H1 (cell line): ENCODE data around the gene TMEM258. TPM values are rescaled to one million over a fixed set of nuclear protein-coding genes. Genes with fewer than 3 reads are reported as not detected.

Experiments used
- CEBPB ChIP-seq: IDR thresholded peaks from 2 replicates; pipeline ENCODE4 v1.6.1; 2012; ENCODE audit warnings: low read depth, low read length
- GABPA ChIP-seq: IDR thresholded peaks from 2 replicates; pipeline ENCODE4 v1.6.1; 2011; ENCODE audit warnings: mild to moderate bottlenecking, low read length, moderate library complexity, borderline replicate concordance; ENCODE audit not compliant: insufficient read depth
- MAFK ChIP-seq: IDR thresholded peaks from 2 replicates; pipeline ENCODE4 v1.6.1; 2012; ENCODE audit warnings: low read depth, mild to moderate bottlenecking, improper control_type of control experiment, low read length
- RXRA ChIP-seq: IDR thresholded peaks from 2 replicates; pipeline ENCODE4 v1.6.1; 2011; ENCODE audit warnings: low read depth, mild to moderate bottlenecking, low read length, moderate library complexity; ENCODE audit not compliant: insufficient read depth
- SP1 ChIP-seq: IDR thresholded peaks from 2 replicates; pipeline ENCODE4 v1.6.1; 2011; ENCODE audit warnings: low read depth, low read length
- polyA plus RNA-seq, 7 experiments: library from polyadenylated mRNA; depleted of rRNA in 3 of 7; stranded (reverse) in 5 of 7; unstranded in 2 of 7; fragments of >200 nt in 5 of 7; fragments of 200-250 nt in 2 of 7; gene quantifications; 1 replicate in 5 of 7; 2 replicates in 1 of 7; 4 replicates in 1 of 7; pipeline versions ENCODE4 v1.2.1 to v1.2.3, GENCODE V29; 2011 to 2013; ENCODE audit warnings: missing spikeins in 2 of 7, mixed read lengths in 2 of 7
- total RNA-seq: library from RNA; stranded (reverse); fragmentation: NEBNext Ultra II Directional; extraction: Animal tissue kit (Norgen Biotek cat#: 25700); gene quantifications from 2 replicates; pipeline ENCODE4 v1.2.1, GENCODE V29; 2021
- TF ChIP-seq, protein P1 (sequence below): fragments of 300-600 bp; sonication (generic); IDR thresholded peaks from 2 replicates; pipeline ENCODE4 v1.7.1; 2012; ENCODE audit warnings: low read length, moderate library complexity, mild to moderate bottlenecking, inconsistent platforms; ENCODE audit not compliant: insufficient replicate concordance
- TF ChIP-seq, protein P2 (sequence below): IDR thresholded peaks from 2 replicates; pipeline ENCODE4 v1.6.1; 2012; ENCODE audit warnings: inconsistent platforms
- TF ChIP-seq, protein P3 (sequence below): IDR thresholded peaks from 2 replicates; pipeline ENCODE4 v1.6.1; 2012; ENCODE audit warnings: inconsistent platforms
- TF ChIP-seq, protein P4 (sequence below): IDR thresholded peaks from 2 replicates; pipeline ENCODE4 v1.6.1; 2012; ENCODE audit warnings: low read length, inconsistent platforms

Gene TMEM258
- total and polyA plus RNA-seq, 2 of the 8 experiments (the other 6 are each of a cell fraction or from before 2014, with no cell fraction given), result 186 to 759 TPM

DNA sequence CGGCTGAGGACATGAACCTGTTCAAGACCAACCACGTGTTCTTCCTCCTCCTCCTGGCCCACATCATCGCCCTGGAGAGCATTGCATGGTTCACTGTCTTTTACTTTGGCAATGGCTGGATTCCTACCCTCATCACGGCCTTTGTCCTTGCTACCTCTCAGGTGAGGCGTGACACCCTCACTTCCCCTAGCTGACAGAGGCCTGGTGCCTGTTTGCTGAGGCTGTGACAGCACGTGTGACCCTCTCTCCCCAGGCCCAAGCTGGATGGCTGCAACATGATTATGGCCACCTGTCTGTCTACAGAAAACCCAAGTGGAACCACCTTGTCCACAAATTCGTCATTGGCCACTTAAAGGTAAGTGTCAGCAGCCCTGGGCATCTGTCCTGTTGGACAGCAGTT, 48.0 kb upstream of the TMEM258 start (continued):
- TF ChIP-seq, protein P1, sequence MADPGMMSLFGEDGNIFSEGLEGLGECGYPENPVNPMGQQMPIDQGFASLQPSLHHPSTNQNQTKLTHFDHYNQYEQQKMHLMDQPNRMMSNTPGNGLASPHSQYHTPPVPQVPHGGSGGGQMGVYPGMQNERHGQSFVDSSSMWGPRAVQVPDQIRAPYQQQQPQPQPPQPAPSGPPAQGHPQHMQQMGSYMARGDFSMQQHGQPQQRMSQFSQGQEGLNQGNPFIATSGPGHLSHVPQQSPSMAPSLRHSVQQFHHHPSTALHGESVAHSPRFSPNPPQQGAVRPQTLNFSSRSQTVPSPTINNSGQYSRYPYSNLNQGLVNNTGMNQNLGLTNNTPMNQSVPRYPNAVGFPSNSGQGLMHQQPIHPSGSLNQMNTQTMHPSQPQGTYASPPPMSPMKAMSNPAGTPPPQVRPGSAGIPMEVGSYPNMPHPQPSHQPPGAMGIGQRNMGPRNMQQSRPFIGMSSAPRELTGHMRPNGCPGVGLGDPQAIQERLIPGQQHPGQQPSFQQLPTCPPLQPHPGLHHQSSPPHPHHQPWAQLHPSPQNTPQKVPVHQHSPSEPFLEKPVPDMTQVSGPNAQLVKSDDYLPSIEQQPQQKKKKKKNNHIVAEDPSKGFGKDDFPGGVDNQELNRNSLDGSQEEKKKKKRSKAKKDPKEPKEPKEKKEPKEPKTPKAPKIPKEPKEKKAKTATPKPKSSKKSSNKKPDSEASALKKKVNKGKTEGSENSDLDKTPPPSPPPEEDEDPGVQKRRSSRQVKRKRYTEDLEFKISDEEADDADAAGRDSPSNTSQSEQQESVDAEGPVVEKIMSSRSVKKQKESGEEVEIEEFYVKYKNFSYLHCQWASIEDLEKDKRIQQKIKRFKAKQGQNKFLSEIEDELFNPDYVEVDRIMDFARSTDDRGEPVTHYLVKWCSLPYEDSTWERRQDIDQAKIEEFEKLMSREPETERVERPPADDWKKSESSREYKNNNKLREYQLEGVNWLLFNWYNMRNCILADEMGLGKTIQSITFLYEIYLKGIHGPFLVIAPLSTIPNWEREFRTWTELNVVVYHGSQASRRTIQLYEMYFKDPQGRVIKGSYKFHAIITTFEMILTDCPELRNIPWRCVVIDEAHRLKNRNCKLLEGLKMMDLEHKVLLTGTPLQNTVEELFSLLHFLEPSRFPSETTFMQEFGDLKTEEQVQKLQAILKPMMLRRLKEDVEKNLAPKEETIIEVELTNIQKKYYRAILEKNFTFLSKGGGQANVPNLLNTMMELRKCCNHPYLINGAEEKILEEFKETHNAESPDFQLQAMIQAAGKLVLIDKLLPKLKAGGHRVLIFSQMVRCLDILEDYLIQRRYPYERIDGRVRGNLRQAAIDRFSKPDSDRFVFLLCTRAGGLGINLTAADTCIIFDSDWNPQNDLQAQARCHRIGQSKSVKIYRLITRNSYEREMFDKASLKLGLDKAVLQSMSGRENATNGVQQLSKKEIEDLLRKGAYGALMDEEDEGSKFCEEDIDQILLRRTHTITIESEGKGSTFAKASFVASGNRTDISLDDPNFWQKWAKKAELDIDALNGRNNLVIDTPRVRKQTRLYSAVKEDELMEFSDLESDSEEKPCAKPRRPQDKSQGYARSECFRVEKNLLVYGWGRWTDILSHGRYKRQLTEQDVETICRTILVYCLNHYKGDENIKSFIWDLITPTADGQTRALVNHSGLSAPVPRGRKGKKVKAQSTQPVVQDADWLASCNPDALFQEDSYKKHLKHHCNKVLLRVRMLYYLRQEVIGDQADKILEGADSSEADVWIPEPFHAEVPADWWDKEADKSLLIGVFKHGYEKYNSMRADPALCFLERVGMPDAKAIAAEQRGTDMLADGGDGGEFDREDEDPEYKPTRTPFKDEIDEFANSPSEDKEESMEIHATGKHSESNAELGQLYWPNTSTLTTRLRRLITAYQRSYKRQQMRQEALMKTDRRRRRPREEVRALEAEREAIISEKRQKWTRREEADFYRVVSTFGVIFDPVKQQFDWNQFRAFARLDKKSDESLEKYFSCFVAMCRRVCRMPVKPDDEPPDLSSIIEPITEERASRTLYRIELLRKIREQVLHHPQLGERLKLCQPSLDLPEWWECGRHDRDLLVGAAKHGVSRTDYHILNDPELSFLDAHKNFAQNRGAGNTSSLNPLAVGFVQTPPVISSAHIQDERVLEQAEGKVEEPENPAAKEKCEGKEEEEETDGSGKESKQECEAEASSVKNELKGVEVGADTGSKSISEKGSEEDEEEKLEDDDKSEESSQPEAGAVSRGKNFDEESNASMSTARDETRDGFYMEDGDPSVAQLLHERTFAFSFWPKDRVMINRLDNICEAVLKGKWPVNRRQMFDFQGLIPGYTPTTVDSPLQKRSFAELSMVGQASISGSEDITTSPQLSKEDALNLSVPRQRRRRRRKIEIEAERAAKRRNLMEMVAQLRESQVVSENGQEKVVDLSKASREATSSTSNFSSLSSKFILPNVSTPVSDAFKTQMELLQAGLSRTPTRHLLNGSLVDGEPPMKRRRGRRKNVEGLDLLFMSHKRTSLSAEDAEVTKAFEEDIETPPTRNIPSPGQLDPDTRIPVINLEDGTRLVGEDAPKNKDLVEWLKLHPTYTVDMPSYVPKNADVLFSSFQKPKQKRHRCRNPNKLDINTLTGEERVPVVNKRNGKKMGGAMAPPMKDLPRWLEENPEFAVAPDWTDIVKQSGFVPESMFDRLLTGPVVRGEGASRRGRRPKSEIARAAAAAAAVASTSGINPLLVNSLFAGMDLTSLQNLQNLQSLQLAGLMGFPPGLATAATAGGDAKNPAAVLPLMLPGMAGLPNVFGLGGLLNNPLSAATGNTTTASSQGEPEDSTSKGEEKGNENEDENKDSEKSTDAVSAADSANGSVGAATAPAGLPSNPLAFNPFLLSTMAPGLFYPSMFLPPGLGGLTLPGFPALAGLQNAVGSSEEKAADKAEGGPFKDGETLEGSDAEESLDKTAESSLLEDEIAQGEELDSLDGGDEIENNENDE, result no peak
- TF ChIP-seq MAFK, result no peak
- TF ChIP-seq SP1, result no peak
- no peak for TF ChIP-seq RXRA
- TF ChIP-seq, protein P2, sequence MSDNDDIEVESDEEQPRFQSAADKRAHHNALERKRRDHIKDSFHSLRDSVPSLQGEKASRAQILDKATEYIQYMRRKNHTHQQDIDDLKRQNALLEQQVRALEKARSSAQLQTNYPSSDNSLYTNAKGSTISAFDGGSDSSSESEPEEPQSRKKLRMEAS, result no peak
- TF ChIP-seq, protein P3, sequence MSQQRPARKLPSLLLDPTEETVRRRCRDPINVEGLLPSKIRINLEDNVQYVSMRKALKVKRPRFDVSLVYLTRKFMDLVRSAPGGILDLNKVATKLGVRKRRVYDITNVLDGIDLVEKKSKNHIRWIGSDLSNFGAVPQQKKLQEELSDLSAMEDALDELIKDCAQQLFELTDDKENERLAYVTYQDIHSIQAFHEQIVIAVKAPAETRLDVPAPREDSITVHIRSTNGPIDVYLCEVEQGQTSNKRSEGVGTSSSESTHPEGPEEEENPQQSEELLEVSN, result no peak
- TF ChIP-seq GABPA, result no peak
- no peak for TF ChIP-seq CEBPB
- TF ChIP-seq, protein P4, sequence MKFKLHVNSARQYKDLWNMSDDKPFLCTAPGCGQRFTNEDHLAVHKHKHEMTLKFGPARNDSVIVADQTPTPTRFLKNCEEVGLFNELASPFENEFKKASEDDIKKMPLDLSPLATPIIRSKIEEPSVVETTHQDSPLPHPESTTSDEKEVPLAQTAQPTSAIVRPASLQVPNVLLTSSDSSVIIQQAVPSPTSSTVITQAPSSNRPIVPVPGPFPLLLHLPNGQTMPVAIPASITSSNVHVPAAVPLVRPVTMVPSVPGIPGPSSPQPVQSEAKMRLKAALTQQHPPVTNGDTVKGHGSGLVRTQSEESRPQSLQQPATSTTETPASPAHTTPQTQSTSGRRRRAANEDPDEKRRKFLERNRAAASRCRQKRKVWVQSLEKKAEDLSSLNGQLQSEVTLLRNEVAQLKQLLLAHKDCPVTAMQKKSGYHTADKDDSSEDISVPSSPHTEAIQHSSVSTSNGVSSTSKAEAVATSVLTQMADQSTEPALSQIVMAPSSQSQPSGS, result no peak
